OCI-LY1 (cell line): ENCODE measurements around the gene CLIC4.

ENCODE experiments used
- H2AFZ ChIP-seq: fragments of 200-600 bp; sonication (generic), shearing (Covaris generic); 2 replicates; pipeline ENCODE4 v1.6.0; 2014; ENCODE audit warnings: antibody characterized with exemption, mild to moderate bottlenecking, low read length
- H3F3A ChIP-seq: fragments of 200-600 bp; sonication (generic), shearing (Covaris generic); 2 replicates; pipeline ENCODE4 v1.6.0; 2014; ENCODE audit warnings: mild to moderate bottlenecking, antibody characterized with exemption, low read length, moderate library complexity; ENCODE audit not compliant: insufficient read depth
- H3K27ac ChIP-seq: fragments of 200-600 bp; sonication (generic); 2 replicates; pipeline ENCODE4 v1.5.1; 2014; ENCODE audit warnings: low read length, mixed run types, mild to moderate bottlenecking, low read depth; ENCODE audit not compliant: poor library complexity, severe bottlenecking
- H3K27me3 ChIP-seq: fragments of 200-600 bp; sonication (generic); 2 replicates; pipeline ENCODE4 v1.6.0; 2014; ENCODE audit warnings: antibody characterized with exemption, mild to moderate bottlenecking, low read length, moderate library complexity; ENCODE audit not compliant: insufficient read depth
- H3K36me3 ChIP-seq: fragments of 200-600 bp; sonication (generic); 2 replicates; pipeline ENCODE4 v1.6.1; 2014; ENCODE audit warnings: mild to moderate bottlenecking, antibody characterized with exemption, low read length, moderate library complexity, mixed read lengths; ENCODE audit not compliant: insufficient read depth
- H3K4me1 ChIP-seq: fragments of 200-600 bp; sonication (generic); 2 replicates; pipeline ENCODE4 v1.5.1; 2014; ENCODE audit warnings: mild to moderate bottlenecking, low read length, moderate library complexity; ENCODE audit not compliant: insufficient read depth, severe bottlenecking
- H3K4me2 ChIP-seq: fragments of 200-600 bp; sonication (generic), shearing (Covaris generic); 2 replicates; pipeline ENCODE4 v1.6.1; 2014; ENCODE audit warnings: low read length
- H3K4me3 ChIP-seq: fragments of 200-600 bp; sonication (generic); 2 replicates; pipeline ENCODE4 v1.5.1; 2014; ENCODE audit warnings: low read length, low read depth, mild to moderate bottlenecking, mixed read lengths; ENCODE audit not compliant: poor library complexity, severe bottlenecking
- H3K79me2 ChIP-seq: fragments of 200-600 bp; shearing (Covaris generic); 2 replicates; pipeline ENCODE4 v1.6.1; 2016; ENCODE audit warnings: mixed run types, low read length, mixed read lengths; ENCODE audit not compliant: insufficient read depth
- H3K9ac ChIP-seq: fragments of 200-600 bp; sonication (generic), shearing (Covaris generic); 2 replicates; pipeline ENCODE4 v1.6.1; 2014; ENCODE audit warnings: mild to moderate bottlenecking, low read length, mixed read lengths
- H3K9me2 ChIP-seq: fragments of 200-600 bp; sonication (generic), shearing (Covaris generic); 2 replicates; pipeline ENCODE4 v1.6.1; 2014; ENCODE audit warnings: low read depth, mild to moderate bottlenecking, low read length, mixed read lengths
- H3K9me3 ChIP-seq: fragments of 200-600 bp; shearing (Covaris generic); 2 replicates; pipeline ENCODE4 v1.6.1; 2014; ENCODE audit warnings: low read length, mixed read lengths
- H4K20me1 ChIP-seq: fragments of 200-600 bp; sonication (generic), shearing (Covaris generic); 2 replicates; pipeline ENCODE4 v1.6.0; 2016; ENCODE audit warnings: mild to moderate bottlenecking, low read length; ENCODE audit not compliant: insufficient read depth
- EZH2 ChIP-seq: fragments of 200-600 bp; sonication (generic), shearing (Covaris generic); IDR thresholded peaks from 2 replicates; pipeline ENCODE4 v1.8.0; 2017; ENCODE audit warnings: borderline replicate concordance, mixed run types, mild to moderate bottlenecking, antibody characterized with exemption, low read length, moderate library complexity, mixed read lengths
- TF ChIP-seq, protein P1 (sequence below): fragments of 200-600 bp; sonication (generic), shearing (Covaris generic); IDR thresholded peaks from 2 replicates; pipeline ENCODE4 v1.5.1; 2017; ENCODE audit warnings: mild to moderate bottlenecking, antibody characterized with exemption, low read length, moderate library complexity, mixed read lengths

Gene CLIC4

GRCh38 chr1:24878775-24879742 lies 133.8 kb downstream of the CLIC4 start:
- no peak overlapping the region for H3K9ac ChIP-seq
- H3F3A ChIP-seq, result no peaks in the 10 kb centered on the region
- H2AFZ ChIP-seq, result no peak overlapping the region
- no peaks in the 10 kb centered on the region for H3K27me3 ChIP-seq
- H3K4me3 ChIP-seq, result no peak overlapping the region
- H3K4me2 ChIP-seq, result no peak overlapping the region
- TF ChIP-seq, protein P1, sequence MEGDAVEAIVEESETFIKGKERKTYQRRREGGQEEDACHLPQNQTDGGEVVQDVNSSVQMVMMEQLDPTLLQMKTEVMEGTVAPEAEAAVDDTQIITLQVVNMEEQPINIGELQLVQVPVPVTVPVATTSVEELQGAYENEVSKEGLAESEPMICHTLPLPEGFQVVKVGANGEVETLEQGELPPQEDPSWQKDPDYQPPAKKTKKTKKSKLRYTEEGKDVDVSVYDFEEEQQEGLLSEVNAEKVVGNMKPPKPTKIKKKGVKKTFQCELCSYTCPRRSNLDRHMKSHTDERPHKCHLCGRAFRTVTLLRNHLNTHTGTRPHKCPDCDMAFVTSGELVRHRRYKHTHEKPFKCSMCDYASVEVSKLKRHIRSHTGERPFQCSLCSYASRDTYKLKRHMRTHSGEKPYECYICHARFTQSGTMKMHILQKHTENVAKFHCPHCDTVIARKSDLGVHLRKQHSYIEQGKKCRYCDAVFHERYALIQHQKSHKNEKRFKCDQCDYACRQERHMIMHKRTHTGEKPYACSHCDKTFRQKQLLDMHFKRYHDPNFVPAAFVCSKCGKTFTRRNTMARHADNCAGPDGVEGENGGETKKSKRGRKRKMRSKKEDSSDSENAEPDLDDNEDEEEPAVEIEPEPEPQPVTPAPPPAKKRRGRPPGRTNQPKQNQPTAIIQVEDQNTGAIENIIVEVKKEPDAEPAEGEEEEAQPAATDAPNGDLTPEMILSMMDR, result no peak
- no peak for TF ChIP-seq EZH2
- no peaks in the 10 kb centered on the region for H4K20me1 ChIP-seq
- no peaks in the 10 kb centered on the region for H3K4me1 ChIP-seq
- no peaks in the 10 kb centered on the region; the same call in 1 of the 2 replicates for H3K36me3 ChIP-seq
- no peaks in the 10 kb centered on the region for H3K79me2 ChIP-seq
- H3K9me3 ChIP-seq, result no peaks in the 10 kb centered on the region
- H3K27ac ChIP-seq, result no peak overlapping the region
- H3K9me2 ChIP-seq, result no peaks in the 10 kb centered on the region

GRCh38 chr1:24881034-24881433 lies 135.8 kb downstream of the CLIC4 start:
- Histone ChIP-seq H3K4me1 (no peaks in the 10 kb centered on the region), H2AFZ (no peak overlapping the region), H3K4me2 (no peak overlapping the region), H3K27me3 (no peaks in the 10 kb centered on the region; the same call in 1 of the 2 replicates), H3K27ac (no peak overlapping the region), H3K9me3 (no peaks in the 10 kb centered on the region), H3K9ac (no peak overlapping the region), H3F3A (no peaks in the 10 kb centered on the region), H3K9me2 (no peaks in the 10 kb centered on the region), H4K20me1 (no peaks in the 10 kb centered on the region), H3K4me3 (no peak overlapping the region), H3K79me2 (no peaks in the 10 kb centered on the region), H3K36me3 (no peaks in the 10 kb centered on the region; the same call in 1 of the 2 replicates)
- no peak for TF ChIP-seq EZH2
- TF ChIP-seq, protein P1, result no peak

- no peaks in the 10 kb centered on the region for H3F3A ChIP-seq
- no peaks in the 10 kb centered on the region for H3K4me1 ChIP-seq
- no peak overlapping the region for H3K4me3 ChIP-seq
- no peaks in the 10 kb centered on the region for H3K79me2 ChIP-seq
- no peaks in the 10 kb centered on the region; the same call in 1 of the 2 replicates for H3K36me3 ChIP-seq
- H2AFZ ChIP-seq, result no peak overlapping the region
- no peak overlapping the region for H3K27ac ChIP-seq
- H3K9me2 ChIP-seq, result no peaks in the 10 kb centered on the region
- H4K20me1 ChIP-seq, result no peaks in the 10 kb centered on the region
- TF ChIP-seq, protein P1, result no peak
- no peak for TF ChIP-seq EZH2
- H3K9ac ChIP-seq, result no peak overlapping the region
- no peak overlapping the region for H3K4me2 ChIP-seq
- no peaks in the 10 kb centered on the region for H3K9me3 ChIP-seq
- H3K27me3 ChIP-seq, result no peaks in the 10 kb centered on the region; the same call in 1 of the 2 replicates
Measured at GRCh38 chr1:24884751-24885150, 139.5 kb downstream of the CLIC4 start.
